ENCODE results near the gene ABCA13.

DNA sequence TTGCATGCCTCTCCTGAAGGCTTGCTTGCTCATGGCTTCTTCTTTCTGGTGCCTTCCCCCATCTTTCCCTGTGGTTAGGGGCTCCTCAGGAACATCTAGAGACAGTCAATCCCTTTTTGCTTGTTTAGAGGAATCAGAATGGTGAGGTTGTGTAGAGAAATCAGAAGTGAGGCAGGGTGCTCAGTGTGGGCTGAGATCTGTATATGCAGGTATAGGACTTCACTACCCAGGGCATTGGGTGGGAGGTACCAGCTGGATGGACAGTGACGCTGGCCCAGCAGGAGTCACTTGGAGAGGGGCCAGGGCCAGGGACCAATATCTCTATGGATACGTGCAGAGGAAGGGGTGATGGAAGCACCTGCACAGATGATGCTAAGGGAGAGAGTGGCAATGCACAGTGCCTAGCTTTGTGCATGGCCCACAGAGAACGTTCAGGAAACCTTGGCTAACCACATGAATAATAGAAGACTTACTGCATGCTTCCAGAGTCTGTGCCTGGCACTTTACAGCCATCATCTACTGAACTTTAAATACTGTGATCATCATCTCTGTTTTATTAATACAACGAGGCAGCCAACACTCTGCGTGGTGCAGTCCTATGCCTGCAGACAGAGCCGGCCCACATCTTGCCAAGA lies 255.2 kb downstream of the ABCA13 start:
- TF ChIP-seq CTCF (IDR thresholded peaks at IDR 0.05) = no peak
- no peak for TF ChIP-seq POLR2A (IDR thresholded peaks at IDR 0.05)

All from right lobe of liver (tissue), 4 donors.